OCI-M2 (cell line): ENCODE results near the gene SUSD3.

Source experiments
- DNase-seq: peaks from one replicate; lab custom pipeline; 2025; ENCODE audit not compliant: unreplicated experiment; lab: John Stamatoyannopoulos, UW

Gene SUSD3

GRCh38 chr9:93028448-93029006 lies 30.0 kb upstream of the SUSD3 start:
- no peak for DNase-seq

- no peak for DNase-seq
Measured at GRCh38 chr9:93030642-93031628, 27.6 kb upstream of the SUSD3 start.

GRCh38 chr9:93031629-93032430 lies 26.7 kb upstream of the SUSD3 start:
- no peak for DNase-seq

GRCh38 chr9:93032545-93032944 lies 26.0 kb upstream of the SUSD3 start:
- no peak for DNase-seq

- DNase-seq, result no peak
Measured at GRCh38 chr9:93033531-93033930, 25.0 kb upstream of the SUSD3 start.

- DNase-seq, result no peak
Measured at GRCh38 chr9:93035106-93035660, 23.3 kb upstream of the SUSD3 start.

GRCh38 chr9:93035821-93036351 lies 22.6 kb upstream of the SUSD3 start:
- DNase-seq, result no peak

GRCh38 chr9:93036887-93037475 lies 21.5 kb upstream of the SUSD3 start:
- no peak for DNase-seq

GRCh38 chr9:93037476-93037971 lies 21.0 kb upstream of the SUSD3 start:
- DNase-seq, result no peak

GRCh38 chr9:93038918-93039317 lies 19.6 kb upstream of the SUSD3 start:
- DNase-seq, result no peak

GRCh38 chr9:93039456-93039855 lies 19.0 kb upstream of the SUSD3 start:
- DNase-seq, result no peak

- DNase-seq, result no peak
Measured at GRCh38 chr9:93039976-93040375, 18.5 kb upstream of the SUSD3 start.

GRCh38 chr9:93040409-93040808 lies 18.1 kb upstream of the SUSD3 start:
- no peak for DNase-seq

- DNase-seq, result no peak
Measured at GRCh38 chr9:93041108-93041802, 17.2 kb upstream of the SUSD3 start.

GRCh38 chr9:93043122-93043521 lies 15.4 kb upstream of the SUSD3 start:
- DNase-seq, result no peak

- DNase-seq, result no peak
Measured at GRCh38 chr9:93045521-93045920, 13.0 kb upstream of the SUSD3 start.

- DNase-seq, result no peak
Measured at GRCh38 chr9:93048566-93049448, 9.7 kb upstream of the SUSD3 start.

GRCh38 chr9:93049491-93049890 lies 9.0 kb upstream of the SUSD3 start:
- no peak for DNase-seq

- no peak for DNase-seq
Measured at GRCh38 chr9:93050231-93050630, 8.3 kb upstream of the SUSD3 start.
